SK-N-SH treated with all-trans-retinoic acid at 6 μM for 48 hours (cell line): ENCODE measurements around the gene ZNF343.

ENCODE experiments used
- BACH2 ChIP-seq: fragments of 250-450 bp; sonication (Bioruptor Pico); IDR thresholded peaks from 2 replicates; pipeline ENCODE4 v1.9.0; 2021; ENCODE audit warnings: mild to moderate bottlenecking, borderline replicate concordance
- CREB5 ChIP-seq: fragments of 250-450 bp; sonication (Bioruptor Pico); IDR thresholded peaks from 2 replicates; pipeline ENCODE4 v1.5.1; 2020; ENCODE audit warnings: low read depth, mild to moderate bottlenecking, moderate library complexity
- GLIS3 ChIP-seq: fragments of 250-450 bp; sonication (Bioruptor Pico); IDR thresholded peaks from 2 replicates; pipeline ENCODE4 v1.5.0; 2020; ENCODE audit warnings: mild to moderate bottlenecking, moderate library complexity
- OSR1 ChIP-seq: fragments of 250-450 bp; sonication (Bioruptor Pico); IDR thresholded peaks from 2 replicates; pipeline ENCODE4 v1.8.0; 2022; ENCODE audit warnings: moderate library complexity, mild to moderate bottlenecking, inconsistent platforms
- PATZ1 ChIP-seq: fragments of 250-450 bp; sonication (Bioruptor Pico); IDR thresholded peaks from 2 replicates; pipeline ENCODE4 v1.8.0; 2020; ENCODE audit warnings: mild to moderate bottlenecking, moderate library complexity, borderline replicate concordance
- RARB ChIP-seq: fragments of 250-450 bp; sonication (Bioruptor Pico); IDR thresholded peaks from 2 replicates; pipeline ENCODE4 v1.8.0; 2021; ENCODE audit warnings: mild to moderate bottlenecking, moderate library complexity
- SNAI2 ChIP-seq: fragments of 250-450 bp; sonication (Bioruptor Pico); IDR thresholded peaks from 2 replicates; pipeline ENCODE4 v1.5.0; 2020; ENCODE audit warnings: mild to moderate bottlenecking, moderate library complexity
- ZFP3 ChIP-seq: fragments of 250-450 bp; sonication (Bioruptor Pico); IDR thresholded peaks from 2 replicates; pipeline ENCODE4 v1.5.0; 2020; ENCODE audit warnings: mild to moderate bottlenecking, moderate library complexity
- ZFP30 ChIP-seq: fragments of 450-650 bp; formaldehyde crosslinking; IDR thresholded peaks from 2 replicates; pipeline ENCODE4 v1.5.0; 2022; ENCODE audit warnings: mild to moderate bottlenecking, moderate library complexity
- ZNF8 ChIP-seq: fragments of 450-650 bp; formaldehyde crosslinking; IDR thresholded peaks from 2 replicates; pipeline ENCODE4 v1.5.0; 2020; ENCODE audit warnings: mild to moderate bottlenecking, moderate library complexity

GRCh38 chr20:2469991-2470422, 38.7 kb downstream of the ZNF343 start:
- no peak; the same call in 1 of the 2 replicates for TF ChIP-seq PATZ1 (CRISPR knock-in tag)
- TF ChIP-seq GLIS3 (CRISPR knock-in tag), result no peak
- TF ChIP-seq ZFP3 (CRISPR knock-in tag), result no peak
- TF ChIP-seq ZNF8 (CRISPR knock-in tag), result no peak
- TF ChIP-seq SNAI2 (CRISPR knock-in tag), result no peak
- no peak for TF ChIP-seq BACH2 (CRISPR knock-in tag)
- no peak for TF ChIP-seq ZFP30 (CRISPR knock-in tag)
- TF ChIP-seq RARB, result no peak
- no peak for TF ChIP-seq OSR1 (CRISPR knock-in tag)
- no peak for TF ChIP-seq CREB5
